DOHH2 (cell line): ENCODE measurements around the gene IL36RN.

Experiments
- H3F3A ChIP-seq: fragments of 200-600 bp; sonication (generic), shearing (Covaris generic); 2 replicates; pipeline ENCODE4 v1.6.0; 2016; ENCODE audit warnings: antibody characterized with exemption, mild to moderate bottlenecking; ENCODE audit not compliant: control insufficient read depth, insufficient read depth
- H3K27ac ChIP-seq: fragments of 200-600 bp; sonication (generic); 2 replicates; pipeline ENCODE4 v1.5.1; 2014; ENCODE audit warnings: low read depth, mild to moderate bottlenecking, low read length, moderate library complexity
- H3K27me3 ChIP-seq: fragments of 200-600 bp; sonication (generic); 2 replicates; pipeline ENCODE4 v1.6.1; 2014; ENCODE audit warnings: mild to moderate bottlenecking, low read length, mixed read lengths; ENCODE audit not compliant: control insufficient read depth
- H3K36me3 ChIP-seq: fragments of 200-600 bp; sonication (generic); 2 replicates; pipeline ENCODE4 v1.6.1; 2014; ENCODE audit warnings: mild to moderate bottlenecking, low read length, moderate library complexity, mixed read lengths; ENCODE audit not compliant: control insufficient read depth
- H3K4me1 ChIP-seq: fragments of 200-600 bp; sonication (generic); 2 replicates; pipeline ENCODE4 v1.6.1; 2014; ENCODE audit warnings: mild to moderate bottlenecking, low read length, mixed read lengths; ENCODE audit not compliant: control insufficient read depth
- H3K4me2 ChIP-seq: fragments of 200-600 bp; sonication (generic); 2 replicates; pipeline ENCODE4 v1.6.0; 2014; ENCODE audit warnings: mild to moderate bottlenecking, low read length, moderate library complexity
- H3K4me3 ChIP-seq: fragments of 200-600 bp; sonication (generic); 2 replicates; pipeline ENCODE4 v1.5.1; 2014; ENCODE audit warnings: mild to moderate bottlenecking, low read length, mixed read lengths
- H3K79me2 ChIP-seq: fragments of 200-600 bp; sonication (generic); 2 replicates; pipeline ENCODE4 v1.6.1; 2014; ENCODE audit warnings: mild to moderate bottlenecking, low read length, mixed read lengths; ENCODE audit not compliant: control insufficient read depth
- H3K9me2 ChIP-seq: fragments of 200-600 bp; sonication (generic); replicated peaks from 2 replicates; pipeline ENCODE4 v1.6.1; 2014; ENCODE audit warnings: mild to moderate bottlenecking, low read length, mixed read lengths; ENCODE audit not compliant: control insufficient read depth
- H3K9me3 ChIP-seq: fragments of 200-600 bp; sonication (generic); 2 replicates; pipeline ENCODE4 v1.6.1; 2014; ENCODE audit warnings: antibody characterized with exemption, low read length, mixed read lengths; ENCODE audit not compliant: control insufficient read depth, insufficient read depth
- H4K20me1 ChIP-seq: fragments of 200-600 bp; sonication (generic); 2 replicates; pipeline ENCODE4 v1.6.0; 2014; ENCODE audit warnings: low read depth, mild to moderate bottlenecking, antibody characterized with exemption, low read length, moderate library complexity; ENCODE audit not compliant: control insufficient read depth, insufficient read depth
- EZH2phosphoT487 ChIP-seq: fragments of 200-600 bp; sonication (generic); IDR thresholded peaks from 2 replicates; pipeline ENCODE4 v1.6.1; 2017; ENCODE audit warnings: borderline replicate concordance, mild to moderate bottlenecking, antibody characterized with exemption, low read length, moderate library complexity, mixed read lengths
- TF ChIP-seq, protein P1 (sequence below): fragments of 200-600 bp; sonication (generic); IDR thresholded peaks from one replicate; pipeline ENCODE4 v1.5.1; 2014; ENCODE audit warnings: antibody characterized with exemption, mild to moderate bottlenecking, low read depth, low read length; ENCODE audit not compliant: poor library complexity, severe bottlenecking

Gene IL36RN

DNA sequence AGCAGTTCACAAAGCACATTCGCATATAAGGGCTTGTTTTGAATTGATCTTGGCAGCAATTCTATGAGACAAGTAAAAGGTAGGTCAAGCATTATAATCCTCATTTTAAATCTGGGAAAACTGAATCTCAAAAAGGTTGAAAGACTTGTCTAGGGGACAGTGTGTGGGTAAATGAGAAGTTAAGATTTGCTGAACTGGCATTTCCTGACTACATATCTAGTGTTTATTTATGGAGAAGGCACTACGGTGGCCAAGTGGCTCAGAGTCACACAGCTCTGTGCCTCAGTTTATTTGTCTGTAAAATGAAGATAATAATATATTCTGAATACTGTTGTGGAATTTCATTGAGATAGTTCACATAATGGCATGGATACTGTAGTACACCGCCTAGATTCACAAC is 52.1 kb downstream of the IL36RN start:
- Histone ChIP-seq H3K27me3 (peaks cover 41% of the 10 kb centered on the region), H3K27ac (no peak overlapping the region), H3K4me3 (no peak overlapping the region), H3K79me2 (no peaks in the 10 kb centered on the region), H3K36me3 (no peaks in the 10 kb centered on the region), H3K9me3 (no peaks in the 10 kb centered on the region), H3K9me2 (no peaks in the 10 kb centered on the region; the same call in 1 of the 2 replicates), H3F3A (no peaks in the 10 kb centered on the region), H3K4me1 (peaks cover 2% of the 10 kb centered on the region), H3K4me2 (no peak overlapping the region), H4K20me1 (no peaks in the 10 kb centered on the region)
- TF ChIP-seq EZH2phosphoT487, result no peak
- TF ChIP-seq, protein P1, sequence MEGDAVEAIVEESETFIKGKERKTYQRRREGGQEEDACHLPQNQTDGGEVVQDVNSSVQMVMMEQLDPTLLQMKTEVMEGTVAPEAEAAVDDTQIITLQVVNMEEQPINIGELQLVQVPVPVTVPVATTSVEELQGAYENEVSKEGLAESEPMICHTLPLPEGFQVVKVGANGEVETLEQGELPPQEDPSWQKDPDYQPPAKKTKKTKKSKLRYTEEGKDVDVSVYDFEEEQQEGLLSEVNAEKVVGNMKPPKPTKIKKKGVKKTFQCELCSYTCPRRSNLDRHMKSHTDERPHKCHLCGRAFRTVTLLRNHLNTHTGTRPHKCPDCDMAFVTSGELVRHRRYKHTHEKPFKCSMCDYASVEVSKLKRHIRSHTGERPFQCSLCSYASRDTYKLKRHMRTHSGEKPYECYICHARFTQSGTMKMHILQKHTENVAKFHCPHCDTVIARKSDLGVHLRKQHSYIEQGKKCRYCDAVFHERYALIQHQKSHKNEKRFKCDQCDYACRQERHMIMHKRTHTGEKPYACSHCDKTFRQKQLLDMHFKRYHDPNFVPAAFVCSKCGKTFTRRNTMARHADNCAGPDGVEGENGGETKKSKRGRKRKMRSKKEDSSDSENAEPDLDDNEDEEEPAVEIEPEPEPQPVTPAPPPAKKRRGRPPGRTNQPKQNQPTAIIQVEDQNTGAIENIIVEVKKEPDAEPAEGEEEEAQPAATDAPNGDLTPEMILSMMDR, result no peak

DNA sequence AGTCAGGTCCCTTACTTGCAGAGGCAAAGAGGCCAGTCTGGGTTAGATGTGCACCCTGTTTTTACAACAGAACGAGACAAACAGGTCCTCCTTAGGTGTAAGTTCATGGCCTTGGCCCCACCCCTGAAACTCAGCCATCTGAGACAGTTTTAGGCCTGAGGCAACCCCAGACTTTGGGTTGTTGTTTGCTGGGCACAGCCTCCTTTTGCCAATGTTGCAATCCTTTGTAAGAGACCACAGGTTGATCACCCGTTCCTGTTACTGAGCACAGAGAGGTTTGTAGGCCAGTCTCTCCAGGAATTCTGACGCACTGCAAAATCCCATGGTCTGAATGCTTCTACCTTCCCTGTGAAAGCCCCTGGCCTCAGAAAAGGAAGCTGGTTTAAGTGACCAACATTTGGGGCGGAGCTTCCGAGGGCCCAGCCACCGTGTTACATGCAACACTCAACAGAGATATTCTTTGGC is 52.9 kb downstream of the IL36RN start:
- Histone ChIP-seq H3K4me3 (no peak overlapping the region), H3F3A (no peaks in the 10 kb centered on the region), H3K9me3 (no peaks in the 10 kb centered on the region), H3K9me2 (no peaks in the 10 kb centered on the region; the same call in 1 of the 2 replicates), H3K27me3 (peaks cover 36% of the 10 kb centered on the region), H3K36me3 (no peaks in the 10 kb centered on the region), H4K20me1 (no peaks in the 10 kb centered on the region), H3K4me1 (peaks cover 8% of the 10 kb centered on the region), H3K79me2 (no peaks in the 10 kb centered on the region), H3K4me2 (no peak overlapping the region), H3K27ac (no peak overlapping the region)
- TF ChIP-seq EZH2phosphoT487, result no peak
- TF ChIP-seq, protein P1, result no peak

DNA sequence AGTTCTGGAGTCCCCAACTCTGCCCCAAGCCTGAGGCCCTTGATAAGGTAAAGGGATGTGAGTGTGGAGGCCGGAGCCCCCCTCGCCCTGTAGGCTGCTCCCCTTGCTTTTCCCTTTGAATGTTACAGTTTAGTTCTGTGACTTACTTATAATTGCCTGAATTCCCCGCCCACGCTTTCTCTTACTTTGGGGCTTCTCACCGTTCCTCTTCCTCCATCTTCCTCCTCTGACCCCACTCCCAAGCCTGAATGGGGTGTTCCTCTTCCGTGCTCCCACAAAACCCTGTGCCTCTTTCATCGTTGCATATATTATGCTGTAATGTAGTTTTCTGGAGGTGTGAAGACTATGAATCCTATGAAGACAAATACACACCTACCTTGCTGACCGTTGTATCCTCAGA is 53.4 kb downstream of the IL36RN start:
- Histone ChIP-seq H3K4me3 (no peak overlapping the region), H3K27ac (no peak overlapping the region), H4K20me1 (no peaks in the 10 kb centered on the region), H3K27me3 (peaks cover 33% of the 10 kb centered on the region), H3K4me2 (no peak overlapping the region), H3K36me3 (no peaks in the 10 kb centered on the region), H3K9me2 (no peaks in the 10 kb centered on the region; the same call in 1 of the 2 replicates), H3K9me3 (no peaks in the 10 kb centered on the region), H3K79me2 (no peaks in the 10 kb centered on the region), H3K4me1 (peaks cover 8% of the 10 kb centered on the region), H3F3A (no peaks in the 10 kb centered on the region)
- TF ChIP-seq EZH2phosphoT487, result no peak
- TF ChIP-seq, protein P1, result no peak

DNA sequence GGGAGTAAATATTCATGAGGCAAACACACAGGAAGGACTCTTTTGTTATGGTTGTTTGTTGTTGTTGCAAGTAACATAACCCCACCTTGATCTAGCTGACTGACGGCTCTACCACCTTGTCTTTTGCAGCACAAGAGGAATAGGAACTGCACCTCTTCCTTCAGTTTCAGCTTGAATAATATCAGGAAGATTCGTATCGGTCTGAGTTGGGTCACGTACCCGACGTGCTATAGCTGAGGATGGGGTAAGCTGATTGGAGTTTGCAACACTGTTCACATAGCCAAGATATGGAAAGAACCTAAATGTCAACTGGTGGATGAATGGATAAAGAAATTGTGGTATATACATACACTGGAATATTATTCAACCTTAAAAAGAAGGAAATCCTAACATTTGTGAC is 53.9 kb downstream of the IL36RN start:
- no peaks in the 10 kb centered on the region for H4K20me1 ChIP-seq
- H3K9me2 ChIP-seq, result no peaks in the 10 kb centered on the region; the same call in 1 of the 2 replicates
- H3K79me2 ChIP-seq, result no peaks in the 10 kb centered on the region
- no peaks in the 10 kb centered on the region for H3K9me3 ChIP-seq
- H3K4me3 ChIP-seq, result no peak overlapping the region
- no peaks in the 10 kb centered on the region for H3K36me3 ChIP-seq
- no peaks in the 10 kb centered on the region for H3F3A ChIP-seq
- no peak overlapping the region for H3K4me2 ChIP-seq
- peaks cover 8% of the 10 kb centered on the region for H3K4me1 ChIP-seq
- H3K27me3 ChIP-seq, result peaks cover 33% of the 10 kb centered on the region
- no peak overlapping the region for H3K27ac ChIP-seq
- no peak for TF ChIP-seq EZH2phosphoT487
- TF ChIP-seq, protein P1, result no peak
